Activated gamma-delta T cell treated with Interleukin-2 at 50 U/mL for 16 hours (primary cell): ENCODE data around the gene NBPF4.
"Not testable (repeated sequence)": the region's sequence is repeated elsewhere in the genome, so short reads cannot be mapped to it uniquely, and the experiment has no call there.

Experiments used
- DNase-seq: peaks from one replicate; pipeline ENCODE4 v3.0.0-alpha.2; 2020

NBPF4 gene

DNA sequence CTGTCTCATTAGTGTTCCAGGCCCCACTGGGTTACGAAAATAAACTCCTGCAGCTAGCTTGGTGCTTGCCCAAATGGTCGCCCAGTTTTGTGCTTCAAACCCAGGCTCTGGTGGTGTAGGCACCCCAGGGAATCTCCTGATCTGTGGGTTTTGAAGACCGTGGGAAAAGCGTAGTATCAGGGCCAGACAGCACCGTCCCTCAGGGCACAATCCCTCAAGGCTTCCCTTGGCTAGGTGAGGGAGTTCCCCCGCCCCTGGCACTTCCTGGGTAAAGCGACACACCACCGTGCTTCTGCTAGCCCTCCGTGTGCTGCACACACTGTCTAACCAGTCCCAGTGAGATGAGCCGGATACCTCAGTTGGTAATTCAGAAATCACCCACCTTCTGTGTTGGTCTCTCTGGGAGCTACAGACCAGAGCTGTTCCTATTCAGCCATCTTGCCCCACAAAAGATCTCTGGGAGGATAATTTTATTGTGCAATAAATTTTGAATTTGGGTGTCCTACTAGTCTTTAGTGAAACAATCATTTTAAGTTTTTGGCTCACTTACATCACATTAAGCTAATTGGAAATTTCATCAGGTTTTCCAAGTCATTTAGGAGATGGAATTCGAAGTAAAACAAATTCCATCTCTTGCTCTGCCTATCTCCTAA lies 34.3 kb downstream of the NBPF4 start:
- DNase-seq: no peak

DNA sequence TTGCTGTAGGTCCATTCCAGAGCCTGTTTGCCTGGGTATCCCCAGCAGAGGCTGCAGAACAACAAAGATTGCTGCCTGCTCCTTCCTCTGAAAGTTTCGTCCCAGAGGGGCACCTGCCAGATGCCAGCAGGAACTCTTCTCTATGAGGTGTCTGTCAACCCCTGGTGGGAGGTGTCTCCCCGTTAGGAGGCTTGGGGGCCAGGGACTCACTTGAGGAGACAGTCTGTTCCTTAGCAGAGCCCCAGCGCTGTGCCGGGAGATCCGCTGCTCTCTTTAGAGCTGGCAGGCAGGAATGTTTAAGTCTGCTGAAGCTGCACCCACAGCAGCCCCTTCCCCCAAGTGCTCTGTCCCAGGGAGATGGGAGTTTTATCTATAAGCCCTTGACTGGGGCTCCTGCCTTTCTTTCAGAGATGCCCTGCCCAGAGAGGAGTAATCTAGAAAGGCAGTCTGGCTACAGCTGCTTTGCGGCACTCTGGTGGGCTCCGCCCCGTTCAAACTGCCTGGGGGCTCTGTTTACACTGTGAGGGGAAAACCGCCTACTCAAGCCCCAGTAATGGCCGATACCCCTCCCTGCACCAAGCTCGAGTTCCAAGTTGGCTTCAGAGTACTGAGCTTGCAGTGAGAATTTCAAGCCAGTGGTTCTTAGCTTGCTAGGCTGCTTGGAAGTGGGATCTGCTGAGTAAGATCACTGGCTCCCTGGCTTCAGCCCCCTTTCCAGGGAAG lies 35.0 kb downstream of the NBPF4 start:
- DNase-seq: no peak

DNA sequence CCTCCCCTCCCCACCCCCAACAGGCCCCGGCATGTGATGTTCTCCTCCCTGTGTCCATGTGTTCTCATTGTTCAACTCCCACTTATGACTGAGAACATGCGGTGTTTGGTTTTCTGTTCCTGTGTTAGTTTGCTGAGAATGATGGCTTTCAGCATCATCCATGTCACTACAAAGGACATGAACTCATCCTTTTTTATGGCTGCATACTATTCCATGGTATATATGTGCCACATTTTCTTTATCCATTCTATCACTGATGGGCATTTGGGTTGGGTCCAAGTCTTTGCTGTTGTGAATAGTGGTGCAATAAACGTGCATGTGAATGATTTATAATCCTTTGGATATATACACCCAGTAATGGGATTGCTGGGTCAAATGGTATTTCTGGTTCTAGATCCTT lies 40.3 kb downstream of the NBPF4 start:
- not testable (repeated sequence) for DNase-seq

DNA sequence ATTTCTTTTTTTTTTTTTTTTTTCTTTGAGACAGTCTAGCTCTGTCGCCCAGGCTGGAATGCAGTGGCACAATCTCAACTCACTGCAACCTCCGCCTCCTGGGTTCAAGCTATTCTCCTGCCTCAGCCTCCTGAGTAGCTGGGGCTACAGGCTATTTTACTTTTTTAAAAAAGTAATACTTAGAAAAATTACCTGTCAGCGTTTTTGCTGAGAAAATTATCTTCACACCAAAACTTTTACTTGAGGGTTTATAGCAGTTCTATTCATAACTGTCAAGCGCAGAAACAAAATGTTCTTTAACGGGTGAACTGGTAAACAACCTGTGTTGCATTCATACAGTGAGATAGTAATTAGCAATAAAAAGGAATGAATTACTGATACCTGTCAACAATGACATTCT lies 42.2 kb downstream of the NBPF4 start:
- DNase-seq: no peak

DNA sequence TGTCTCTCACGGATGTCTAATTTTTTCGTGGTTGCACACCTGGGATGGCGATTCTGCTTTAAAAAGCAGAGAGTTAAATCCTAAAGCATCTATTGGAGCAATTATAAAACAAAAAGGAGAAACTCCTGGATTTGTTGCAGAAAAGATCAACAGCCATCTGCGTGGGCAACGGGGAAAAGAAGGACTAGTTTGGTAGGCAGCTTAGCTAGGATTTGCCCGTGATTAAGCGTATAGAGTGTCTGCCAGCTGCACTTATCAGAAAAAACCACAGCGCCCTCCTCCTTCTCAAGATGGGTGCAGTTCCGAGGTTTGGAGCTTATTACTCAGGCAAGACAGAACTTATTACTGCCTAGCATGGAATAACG lies 43.2 kb downstream of the NBPF4 start:
- peak; percentile 30 for DNase-seq

DNA sequence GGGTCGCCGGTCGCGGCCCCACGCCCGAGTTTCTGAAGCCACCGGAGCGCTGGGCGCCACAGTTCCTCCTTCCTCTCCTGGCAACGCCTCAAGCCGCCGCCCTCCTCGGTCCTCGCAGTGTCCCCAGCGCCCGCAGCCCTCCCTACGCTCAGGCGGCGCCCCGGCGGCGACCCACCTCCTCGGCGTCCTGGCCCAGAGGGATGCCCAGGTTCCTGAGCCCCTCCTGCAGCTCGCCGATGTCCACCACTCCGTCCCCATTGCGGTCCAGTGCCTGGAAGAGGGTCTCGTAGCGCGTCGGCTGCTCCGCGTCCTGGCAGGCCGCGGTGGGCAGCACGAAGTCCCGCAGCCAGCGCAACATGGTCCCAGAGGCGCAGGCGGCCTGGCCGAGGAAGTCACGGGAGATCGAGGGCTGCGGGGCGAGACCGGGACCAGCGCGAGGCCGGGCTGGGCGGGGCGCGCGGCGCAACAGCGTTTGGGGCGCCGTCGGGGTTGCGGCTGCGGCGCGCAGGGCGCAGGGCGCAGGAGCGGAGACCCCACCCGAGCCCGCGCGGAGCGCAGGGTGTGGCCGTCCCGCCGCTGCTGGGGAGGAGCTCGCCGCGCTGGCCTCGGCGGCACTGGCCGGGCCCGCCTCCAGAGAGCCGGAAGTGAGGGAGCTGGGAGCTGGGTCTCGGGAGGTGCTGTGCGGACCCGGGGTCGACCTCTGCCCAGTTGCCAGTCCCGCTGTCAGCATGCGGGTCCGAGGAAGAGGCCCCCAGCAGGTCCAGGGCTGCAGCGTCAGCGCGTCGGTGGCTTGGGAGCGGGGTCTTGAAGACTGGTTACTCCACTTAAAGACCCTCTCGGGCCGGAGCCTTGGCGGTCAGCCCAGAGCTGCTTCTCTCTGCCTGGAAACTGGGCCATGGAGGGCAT lies 43.8 kb downstream of the NBPF4 start, which contains the start of gene SLC25A24:
TSS of gene SLC25A24 (minus strand) at position 563 of the 906 bp plus-strand sequence. CDS start at position 358, 205 bp downstream.
- DNase-seq: peak; percentile 69

DNA sequence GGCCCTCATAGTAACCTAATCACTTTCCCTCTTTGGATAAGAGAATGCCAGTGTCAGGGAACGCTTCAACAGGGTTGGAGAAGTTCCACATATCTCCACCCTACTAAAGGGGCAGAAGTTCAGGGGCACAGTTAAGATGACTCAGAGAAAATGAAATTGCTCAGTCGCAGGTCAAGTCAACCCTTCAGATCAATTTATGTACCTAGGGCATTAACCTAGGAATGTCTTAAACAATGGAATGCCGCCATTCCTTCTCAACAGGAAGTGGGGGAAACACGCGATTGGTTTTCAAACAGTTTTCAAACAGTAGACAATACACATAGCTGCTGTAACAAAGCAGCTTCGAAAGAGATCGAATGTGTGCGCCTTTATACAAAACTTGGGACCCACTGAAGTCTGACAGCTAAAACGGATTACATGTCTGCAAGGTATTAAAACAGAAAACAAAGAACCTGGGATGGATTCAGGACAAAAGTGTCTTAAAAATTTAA lies 44.6 kb downstream of the NBPF4 start:
- no peak for DNase-seq

DNA sequence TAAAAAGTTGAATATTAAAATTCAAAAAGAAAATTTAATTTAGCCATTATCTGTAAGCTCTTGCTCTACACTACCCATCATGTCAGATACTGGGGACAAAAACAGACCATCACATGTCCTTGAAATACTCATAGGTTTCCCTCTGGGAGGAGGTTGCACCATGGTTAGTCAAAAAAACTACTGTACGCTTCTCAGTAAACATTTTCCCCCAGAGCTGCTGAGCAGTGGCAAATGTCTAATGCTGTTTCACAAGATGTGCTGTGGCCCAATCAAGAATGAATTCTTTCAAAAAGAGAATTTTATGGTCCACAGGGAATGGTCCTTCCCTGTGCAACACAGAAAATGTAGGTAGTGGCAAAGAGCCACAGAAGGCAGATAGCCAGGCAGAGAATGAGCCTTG lies 49.8 kb downstream of the NBPF4 start:
- DNase-seq: no peak

DNA sequence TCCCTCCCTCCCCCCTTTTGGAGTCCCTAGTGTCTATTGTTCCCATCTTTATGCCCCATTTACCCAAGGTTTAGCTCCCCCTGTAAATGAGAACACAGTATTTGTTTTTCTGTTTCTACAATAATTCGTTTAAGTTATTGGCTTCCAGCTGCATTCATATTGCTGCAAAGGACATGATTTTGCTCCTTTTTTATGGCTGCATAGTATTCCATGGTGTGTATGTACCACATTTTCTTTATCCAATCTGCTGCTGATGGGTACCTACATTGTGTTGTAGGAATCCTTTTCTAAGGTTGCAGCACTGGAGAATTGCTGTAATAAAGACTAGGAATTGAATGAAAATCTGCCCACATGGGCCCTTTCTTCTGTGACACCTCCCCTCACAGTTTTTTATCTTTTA lies 50.5 kb downstream of the NBPF4 start:
- DNase-seq: no peak

DNA sequence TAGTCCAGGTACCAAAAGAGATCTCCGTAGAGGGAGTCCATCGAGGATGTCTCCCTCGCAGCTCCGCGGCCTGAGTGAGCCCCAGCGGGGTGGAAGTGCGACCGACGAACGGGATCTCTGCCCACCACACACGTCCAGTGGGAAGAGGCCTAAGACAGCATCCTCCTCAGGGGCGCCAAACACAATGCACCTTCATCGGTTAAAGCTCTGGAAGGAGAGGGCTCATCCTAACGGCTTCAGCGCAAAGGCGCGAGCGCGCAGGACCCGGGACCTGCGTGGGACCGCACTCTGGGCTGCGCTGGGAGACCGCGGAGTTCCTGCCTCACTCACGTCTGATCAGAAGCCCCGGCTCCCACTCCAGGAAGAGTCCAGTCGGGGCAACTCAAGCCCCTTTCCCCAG lies 51.3 kb downstream of the NBPF4 start:
- no peak for DNase-seq

DNA sequence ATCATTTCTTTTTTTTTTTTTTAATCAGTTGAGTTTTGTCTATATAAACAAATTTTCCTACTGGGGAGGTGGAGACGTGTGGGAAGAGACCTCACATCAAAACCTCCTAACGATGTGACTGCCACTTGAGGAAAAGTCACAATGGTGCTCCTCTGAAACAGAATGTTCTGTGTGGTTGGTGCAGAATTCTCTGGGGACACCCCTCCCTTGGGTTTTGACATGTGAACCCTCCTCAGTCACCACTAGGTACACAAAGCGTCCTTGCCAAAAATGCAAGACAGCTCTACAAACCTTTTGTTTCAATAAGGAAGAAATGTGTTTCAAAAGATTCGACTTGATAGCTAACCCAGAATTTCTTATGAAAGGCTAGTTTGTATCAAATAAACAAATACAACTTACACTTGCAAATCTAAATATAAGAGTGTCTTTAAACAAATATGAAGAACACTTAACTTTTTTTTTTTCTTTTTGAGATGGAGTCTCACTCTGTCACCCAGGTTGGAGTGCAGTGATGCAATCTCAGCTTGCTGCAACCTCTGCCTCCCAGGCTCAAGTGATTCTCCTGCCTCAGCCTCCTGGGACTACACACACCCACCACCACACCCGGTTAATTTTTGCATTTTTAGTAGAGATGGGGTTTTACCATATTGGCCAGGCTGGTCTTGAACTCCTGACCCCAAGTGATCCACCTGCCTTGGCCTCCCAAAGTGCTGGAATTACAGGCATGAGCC lies 53.0 kb downstream of the NBPF4 start:
- DNase-seq: no peak

DNA sequence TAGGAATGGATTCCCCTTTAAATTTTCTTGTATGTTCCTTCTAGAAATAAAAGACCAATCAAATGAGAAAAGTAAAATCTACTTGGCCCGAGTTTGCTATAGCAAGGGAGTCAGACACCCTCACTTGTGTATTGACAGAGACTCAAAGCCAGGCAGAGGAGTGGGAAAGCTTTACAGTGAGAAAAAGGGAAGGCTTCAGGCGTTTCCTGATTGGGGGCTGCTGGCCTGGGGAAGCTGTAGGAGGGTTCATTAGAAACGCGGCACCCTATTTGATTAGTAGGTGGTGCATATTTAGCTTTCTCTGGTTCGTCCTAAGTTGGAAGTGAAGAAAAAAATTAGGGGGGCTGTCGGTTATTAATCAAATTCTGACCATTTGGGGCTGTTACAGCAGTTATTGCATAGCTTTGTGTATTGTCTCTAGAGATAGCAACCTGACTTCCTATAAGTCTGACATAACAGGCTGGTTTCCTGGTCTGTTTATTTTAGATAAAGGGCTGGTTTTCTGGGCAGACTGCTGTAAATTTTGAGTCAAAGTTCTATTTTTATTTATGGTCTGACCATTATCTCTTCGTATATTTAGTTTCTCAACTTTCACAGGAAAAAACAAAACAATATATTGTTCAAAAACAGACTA lies 53.8 kb downstream of the NBPF4 start:
- no peak for DNase-seq

DNA sequence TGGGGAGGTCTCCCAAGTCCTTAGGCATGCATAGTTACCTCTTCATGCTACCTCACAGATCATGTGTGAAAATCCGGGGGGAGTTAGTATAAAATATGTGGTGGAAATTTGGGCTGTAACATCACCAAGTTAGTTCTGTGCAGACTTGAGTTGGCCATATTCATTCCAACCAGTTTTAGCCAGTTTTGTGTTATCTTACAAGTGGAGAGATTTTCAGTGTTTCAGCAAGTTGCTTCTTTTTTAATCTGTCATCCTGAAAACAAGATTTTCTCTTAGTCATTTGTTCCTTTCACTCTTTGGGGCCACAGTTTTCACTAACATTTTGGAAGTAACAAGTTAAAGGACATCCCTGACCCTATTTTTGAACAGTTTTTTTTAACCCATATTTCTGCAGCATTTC lies 55.1 kb downstream of the NBPF4 start:
- DNase-seq: no peak

DNA sequence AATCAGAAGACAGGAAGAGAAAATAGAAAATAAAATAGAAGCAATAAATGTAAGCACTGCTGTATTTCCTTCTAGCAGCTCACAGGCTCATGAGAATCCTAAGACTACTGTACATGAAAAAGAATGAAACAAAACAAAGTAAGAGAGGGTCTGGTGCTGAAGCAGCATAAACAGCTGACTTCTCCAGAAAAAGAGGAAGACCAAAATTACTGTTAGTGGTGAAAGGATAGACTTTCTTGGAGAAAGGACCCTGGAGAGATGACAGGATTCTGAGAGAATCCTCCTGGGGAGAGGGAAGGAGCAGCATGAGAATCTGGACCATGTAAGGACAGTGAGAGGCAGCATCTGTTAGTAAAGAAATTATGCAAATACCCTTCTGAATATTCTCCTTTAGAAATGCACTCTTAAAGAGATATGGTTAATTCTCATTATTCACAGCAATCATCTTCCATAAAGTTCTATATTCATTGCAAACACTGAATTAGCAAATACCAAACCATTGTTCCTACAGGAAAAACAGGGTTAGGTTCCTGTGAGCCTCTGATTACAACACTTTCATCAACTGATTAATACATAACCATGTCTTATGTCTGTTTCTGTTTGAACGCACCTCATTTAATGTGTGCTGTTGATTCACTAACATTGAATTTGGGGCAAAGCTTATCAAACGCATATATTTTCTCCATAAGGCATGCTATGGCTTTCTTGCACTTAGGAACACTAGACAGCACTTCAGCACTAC lies 60.7 kb downstream of the NBPF4 start:
- DNase-seq: no peak

DNA sequence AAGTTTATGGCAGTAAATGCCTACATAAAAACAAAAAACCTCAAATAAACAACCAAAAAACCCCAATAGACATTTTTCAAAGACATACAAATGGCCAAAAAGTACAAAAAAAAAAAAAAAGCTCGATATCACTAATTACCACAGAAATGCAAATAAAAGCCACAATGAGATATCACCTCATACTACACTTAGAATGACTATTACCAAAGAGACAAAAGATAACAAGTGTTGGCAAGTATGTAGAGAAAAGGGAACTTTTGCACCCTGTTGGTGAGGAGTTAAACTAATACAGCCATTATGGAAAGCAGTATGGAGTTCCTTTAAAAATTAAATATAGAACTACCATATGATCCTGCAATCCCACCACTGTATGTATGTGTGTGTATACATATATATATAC lies 64.9 kb downstream of the NBPF4 start:
- DNase-seq: no peak
